ENCODE measurements around the gene SAE1.

DNA sequence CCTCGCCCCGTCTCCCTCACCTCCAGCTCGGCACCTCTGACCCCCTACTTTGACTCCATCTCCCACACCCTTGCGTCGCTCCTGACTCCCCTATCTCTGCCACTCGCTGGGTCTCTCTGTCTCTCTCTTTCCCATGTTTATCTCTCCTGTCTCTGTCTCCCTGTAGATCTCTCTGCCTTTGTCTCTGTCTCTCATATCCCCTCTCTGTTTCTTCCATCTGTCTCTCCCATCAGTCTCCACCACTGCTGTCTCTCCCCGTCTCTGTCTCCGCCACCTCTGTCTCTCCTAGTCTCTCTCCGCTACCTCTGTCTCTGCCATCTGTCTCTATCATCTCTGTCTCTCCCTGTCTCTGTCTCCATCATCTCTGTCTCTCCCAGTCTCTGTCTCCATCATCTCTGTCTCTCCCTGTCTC lies 112.7 kb downstream of the SAE1 start:
- TF ChIP-seq, protein P1, sequence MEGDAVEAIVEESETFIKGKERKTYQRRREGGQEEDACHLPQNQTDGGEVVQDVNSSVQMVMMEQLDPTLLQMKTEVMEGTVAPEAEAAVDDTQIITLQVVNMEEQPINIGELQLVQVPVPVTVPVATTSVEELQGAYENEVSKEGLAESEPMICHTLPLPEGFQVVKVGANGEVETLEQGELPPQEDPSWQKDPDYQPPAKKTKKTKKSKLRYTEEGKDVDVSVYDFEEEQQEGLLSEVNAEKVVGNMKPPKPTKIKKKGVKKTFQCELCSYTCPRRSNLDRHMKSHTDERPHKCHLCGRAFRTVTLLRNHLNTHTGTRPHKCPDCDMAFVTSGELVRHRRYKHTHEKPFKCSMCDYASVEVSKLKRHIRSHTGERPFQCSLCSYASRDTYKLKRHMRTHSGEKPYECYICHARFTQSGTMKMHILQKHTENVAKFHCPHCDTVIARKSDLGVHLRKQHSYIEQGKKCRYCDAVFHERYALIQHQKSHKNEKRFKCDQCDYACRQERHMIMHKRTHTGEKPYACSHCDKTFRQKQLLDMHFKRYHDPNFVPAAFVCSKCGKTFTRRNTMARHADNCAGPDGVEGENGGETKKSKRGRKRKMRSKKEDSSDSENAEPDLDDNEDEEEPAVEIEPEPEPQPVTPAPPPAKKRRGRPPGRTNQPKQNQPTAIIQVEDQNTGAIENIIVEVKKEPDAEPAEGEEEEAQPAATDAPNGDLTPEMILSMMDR (IDR thresholded peaks at IDR 0.05) = no peak
- TF ChIP-seq POLR2A (IDR thresholded peaks at IDR 0.05) = no peak

All from breast epithelium (tissue), 3 donors.